22Rv1 (cell line): ENCODE data around the gene TUBA1A.
"Not testable (repeated sequence)": the region's sequence is repeated elsewhere in the genome, so short reads cannot be mapped to it uniquely, and the experiment has no call there.

Source experiments
- CTCF ChIP-seq: fragments of 450-650 bp; IDR thresholded peaks from 2 replicates; pipeline ENCODE4 v1.5.1; 2017; ENCODE audit warnings: mild to moderate bottlenecking
- ZFX ChIP-seq: fragments of 450-650 bp; IDR thresholded peaks from 2 replicates; pipeline ENCODE4 v1.6.1; 2017; ENCODE audit warnings: antibody characterized with exemption, borderline replicate concordance

- TF ChIP-seq CTCF, ZFX: not testable (repeated sequence)
Observed at GRCh38 chr12:49191498-49191897, 2.6 kb upstream of the TUBA1A start.
